Activated T-helper 1 cell treated with Interleukin-2 at 50 U/mL for 16 hours (primary cell): ENCODE data around the gene PGM1.

Experiments
- DNase-seq: peaks from one replicate; pipeline ENCODE4 v3.0.0-alpha.2; 2020; ENCODE audit warnings: low read depth

The PGM1 gene

DNA sequence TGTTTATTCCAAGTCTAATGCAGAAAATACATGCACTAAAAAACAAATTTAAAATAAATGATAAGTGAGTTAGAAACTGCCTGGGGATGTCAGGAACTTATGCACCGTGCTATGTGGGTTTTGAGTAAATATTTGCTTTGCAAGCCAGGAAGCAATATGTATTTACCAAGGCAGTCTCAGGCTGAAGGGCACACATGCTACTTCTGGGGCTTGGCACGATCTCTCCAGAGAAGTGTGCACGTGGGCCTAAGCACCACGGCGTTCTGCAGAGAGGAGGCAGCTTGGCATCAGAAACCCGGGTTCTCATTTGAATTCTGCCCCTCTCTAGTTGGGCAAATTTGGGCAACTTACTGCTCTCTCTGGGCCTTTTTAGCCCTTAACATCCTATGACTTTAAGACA, 108.0 kb downstream of the PGM1 start:
- DNase-seq = no peak

DNA sequence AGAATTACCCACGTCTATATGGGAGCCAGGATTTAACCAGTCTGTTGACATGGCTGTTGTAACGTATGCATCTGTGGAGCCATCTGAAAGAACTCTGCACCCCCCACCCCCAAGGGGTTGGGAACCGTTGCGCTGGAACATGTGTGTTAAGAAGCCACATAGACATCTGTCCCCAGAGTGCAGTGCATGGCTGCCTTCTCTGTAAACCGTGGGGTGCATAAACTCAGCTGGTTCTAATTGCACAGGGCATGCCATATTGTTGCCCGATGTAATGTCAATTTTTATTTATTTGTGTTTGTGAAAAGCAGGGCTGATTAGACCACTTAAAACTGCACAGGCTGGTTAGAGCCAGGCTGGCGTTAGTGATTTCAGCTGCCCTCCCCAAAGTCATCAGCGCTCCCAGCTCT, 110.5 kb downstream of the PGM1 start:
- no peak for DNase-seq

DNA sequence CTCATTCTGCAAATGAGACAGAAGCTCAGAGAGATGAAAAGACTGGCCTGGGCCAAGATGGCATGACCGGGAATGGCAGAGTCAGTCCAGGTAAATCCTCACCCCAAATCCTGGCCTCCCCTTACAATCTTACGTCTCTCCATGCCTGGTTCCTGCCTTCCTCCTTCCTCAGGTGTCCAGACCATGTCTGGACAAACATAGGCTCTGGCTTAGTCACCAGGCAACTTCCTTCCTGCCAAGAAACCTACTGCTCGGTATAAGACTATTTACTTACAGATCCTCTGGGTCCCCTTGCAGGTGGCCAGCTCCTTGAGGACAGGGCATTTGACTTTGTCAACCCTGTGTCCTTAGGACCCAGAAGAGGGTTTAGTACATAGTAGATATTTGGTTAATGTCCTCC, 111.2 kb downstream of the PGM1 start:
- no peak for DNase-seq

DNA sequence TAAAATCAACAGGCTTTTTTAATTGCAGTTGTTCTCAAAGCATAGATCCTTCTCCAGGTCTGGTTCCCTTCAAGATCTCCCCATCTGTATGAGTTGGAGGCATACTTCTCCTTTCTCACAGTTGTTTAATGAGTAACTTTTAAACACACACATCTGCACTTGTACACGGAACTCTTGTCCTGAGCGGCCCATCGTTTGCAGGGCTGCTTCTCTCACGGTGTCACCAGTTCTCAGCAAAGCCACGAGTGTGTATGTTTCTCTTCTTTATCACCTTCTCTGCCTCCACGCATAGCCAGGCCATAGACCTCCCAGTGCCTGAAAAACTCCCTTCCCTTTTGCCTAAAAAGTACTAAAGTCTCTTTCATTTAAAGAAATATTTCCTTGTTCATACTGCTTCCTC, 111.9 kb downstream of the PGM1 start:
- no peak for DNase-seq

DNA sequence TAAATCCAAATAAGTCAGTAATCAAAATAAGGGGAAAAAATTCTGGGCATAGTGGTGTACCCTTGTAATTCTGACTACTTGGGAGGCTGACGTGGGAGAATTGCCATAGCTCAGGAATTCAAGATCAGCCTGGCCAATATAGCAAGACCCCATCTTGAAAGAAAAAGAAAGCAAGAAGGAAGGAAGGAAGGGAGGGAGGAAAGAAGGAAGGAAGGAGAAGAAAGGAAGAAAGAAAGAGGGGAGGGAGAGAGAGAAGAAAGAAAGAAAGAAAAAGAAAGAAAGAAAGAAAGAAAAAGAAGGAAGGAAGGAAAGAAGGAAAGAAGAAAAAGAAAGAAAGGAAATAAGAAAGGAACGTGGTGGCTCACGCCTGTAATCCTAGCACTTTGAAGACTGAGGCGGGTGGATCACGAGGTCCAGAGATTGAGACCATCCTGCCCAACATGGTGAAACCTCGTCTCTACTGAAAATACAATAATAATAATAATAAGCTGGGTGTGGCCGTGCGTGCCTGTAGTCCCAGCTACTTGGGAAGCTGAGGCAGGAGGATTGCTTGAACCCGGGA, 116.1 kb downstream of the PGM1 start:
- no peak for DNase-seq
